Brain microvascular endothelial cell (primary cell): Measurements from ENCODE around the gene EMP1.

Experiments used
- DNase-seq: peaks from one replicate; pipeline ENCODE4 v3.0.0-alpha.2; 2020
- H3K27ac ChIP-seq: fragments of 250-450 bp; sonication (Bioruptor Pico); 2 replicates; pipeline ENCODE4 v1.5.1; 2020; ENCODE audit warnings: mild to moderate bottlenecking, moderate library complexity
- H3K27me3 ChIP-seq: fragments of 250-450 bp; sonication (Bioruptor Pico); replicated peaks from 2 replicates; pipeline ENCODE4 v1.5.1; 2020; ENCODE audit warnings: mild to moderate bottlenecking
- H3K36me3 ChIP-seq: fragments of 250-450 bp; sonication (Bioruptor Pico); replicated peaks from 2 replicates; pipeline ENCODE4 v1.5.1; 2020; ENCODE audit warnings: mild to moderate bottlenecking
- H3K4me3 ChIP-seq: 2 replicates; pipeline ENCODE4 v1.5.1; 2011; ENCODE audit warnings: low read depth, mild to moderate bottlenecking, control low read depth, low read length, moderate library complexity
- in situ Hi-C: cut with HindIII; loops from 2 replicates; pipeline ENCODE4 v1.10.0; 2017; ENCODE audit warnings: low sequenced_read_pairs, low pct_ligation_motif_present
- TF ChIP-seq, protein P1 (sequence below): IDR thresholded peaks from 2 replicates; pipeline ENCODE4 v1.5.1; 2011; ENCODE audit warnings: low read depth, mild to moderate bottlenecking, moderate library complexity, low read length, control low read depth, inconsistent platforms; ENCODE audit errors: missing control alignments

Gene EMP1

GRCh38 chr12:13241833-13242488 is 45.4 kb downstream of the EMP1 start:
- in situ Hi-C loops, result no loop called here
- H3K27me3 ChIP-seq, result no peaks in the 10 kb centered on the region
- TF ChIP-seq, protein P1, sequence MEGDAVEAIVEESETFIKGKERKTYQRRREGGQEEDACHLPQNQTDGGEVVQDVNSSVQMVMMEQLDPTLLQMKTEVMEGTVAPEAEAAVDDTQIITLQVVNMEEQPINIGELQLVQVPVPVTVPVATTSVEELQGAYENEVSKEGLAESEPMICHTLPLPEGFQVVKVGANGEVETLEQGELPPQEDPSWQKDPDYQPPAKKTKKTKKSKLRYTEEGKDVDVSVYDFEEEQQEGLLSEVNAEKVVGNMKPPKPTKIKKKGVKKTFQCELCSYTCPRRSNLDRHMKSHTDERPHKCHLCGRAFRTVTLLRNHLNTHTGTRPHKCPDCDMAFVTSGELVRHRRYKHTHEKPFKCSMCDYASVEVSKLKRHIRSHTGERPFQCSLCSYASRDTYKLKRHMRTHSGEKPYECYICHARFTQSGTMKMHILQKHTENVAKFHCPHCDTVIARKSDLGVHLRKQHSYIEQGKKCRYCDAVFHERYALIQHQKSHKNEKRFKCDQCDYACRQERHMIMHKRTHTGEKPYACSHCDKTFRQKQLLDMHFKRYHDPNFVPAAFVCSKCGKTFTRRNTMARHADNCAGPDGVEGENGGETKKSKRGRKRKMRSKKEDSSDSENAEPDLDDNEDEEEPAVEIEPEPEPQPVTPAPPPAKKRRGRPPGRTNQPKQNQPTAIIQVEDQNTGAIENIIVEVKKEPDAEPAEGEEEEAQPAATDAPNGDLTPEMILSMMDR, result no peak
- H3K27ac ChIP-seq, result no peak overlapping the region
- DNase-seq, result no peak
- no peaks in the 10 kb centered on the region for H3K36me3 ChIP-seq
- H3K4me3 ChIP-seq, result no peak overlapping the region

DNA sequence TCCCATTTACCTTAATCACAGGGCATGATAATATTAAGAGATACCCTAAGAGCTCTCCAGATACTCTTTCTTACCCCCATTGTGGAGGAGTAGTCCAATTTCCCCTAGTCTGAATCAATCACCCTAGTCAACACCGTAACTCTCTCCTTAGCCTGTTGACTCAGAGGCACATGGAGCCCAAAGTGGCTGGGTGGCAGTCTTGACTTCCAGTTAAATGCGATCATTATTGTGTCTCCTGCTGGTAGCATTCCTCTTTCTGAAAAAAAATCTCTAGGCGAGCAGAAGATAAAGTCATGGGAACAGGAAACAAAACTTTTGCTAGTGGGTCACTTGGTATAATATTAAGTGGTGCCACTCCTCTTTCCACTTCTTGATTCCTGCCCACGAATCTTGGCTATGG is 46.4 kb downstream of the EMP1 start:
- no peak overlapping the region for H3K27ac ChIP-seq
- in situ Hi-C loops, result no loop called here
- H3K4me3 ChIP-seq, result no peak overlapping the region
- H3K36me3 ChIP-seq, result no peaks in the 10 kb centered on the region
- DNase-seq, result no peak
- no peaks in the 10 kb centered on the region for H3K27me3 ChIP-seq
- TF ChIP-seq, protein P1, result no peak

DNA sequence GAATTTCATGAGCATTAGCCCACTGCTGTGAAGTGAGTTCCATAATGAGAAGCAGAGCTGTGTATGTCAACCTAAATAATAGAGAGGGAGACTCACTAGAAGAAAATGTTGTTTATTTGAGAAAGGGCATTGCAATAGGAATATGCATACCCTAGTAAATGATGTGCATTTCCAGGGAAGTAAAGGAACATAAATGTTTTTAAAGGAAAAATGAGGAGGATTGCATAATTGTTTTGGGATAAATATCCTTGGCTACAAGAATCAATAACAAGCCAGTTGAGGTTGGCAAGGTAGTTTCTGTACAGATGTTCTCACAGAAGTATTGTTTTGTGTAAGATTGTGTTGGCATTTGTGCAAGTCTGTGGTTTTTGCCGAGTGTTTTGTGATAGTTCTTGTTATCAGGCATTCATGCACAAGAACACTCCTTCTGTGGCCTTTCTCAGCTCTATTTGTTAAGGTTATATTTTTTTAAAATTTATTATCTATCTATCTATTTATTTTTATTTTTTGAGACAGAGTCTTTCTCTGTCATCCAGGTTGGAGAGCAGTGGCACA is 47.1 kb downstream of the EMP1 start:
- TF ChIP-seq, protein P1, result no peak
- no peaks in the 10 kb centered on the region for H3K36me3 ChIP-seq
- no peak overlapping the region for H3K4me3 ChIP-seq
- no peak overlapping the region for H3K27ac ChIP-seq
- H3K27me3 ChIP-seq, result no peaks in the 10 kb centered on the region
- no peak for DNase-seq
- in situ Hi-C loops, result no loop called here

DNA sequence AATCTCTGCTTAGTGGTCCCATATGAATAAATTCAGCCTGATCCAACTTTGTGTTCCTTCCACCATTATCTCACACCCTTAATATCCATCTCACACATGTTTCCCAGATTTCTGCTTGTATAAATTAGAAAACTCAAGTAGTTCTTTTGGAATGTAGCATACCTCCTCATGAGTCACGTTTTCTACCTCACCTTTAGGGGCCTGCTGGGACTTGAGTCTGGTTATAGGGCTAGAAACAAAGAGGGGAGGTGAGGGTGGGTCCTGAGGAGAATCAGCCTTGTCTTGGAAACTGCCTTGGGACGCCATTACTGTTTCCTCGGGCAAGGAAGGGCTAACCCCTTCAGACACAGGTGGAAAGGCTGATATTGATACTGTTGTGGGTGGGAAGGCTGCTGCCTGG is 51.1 kb downstream of the EMP1 start:
- in situ Hi-C loops, result no loop called here
- no peak overlapping the region for H3K27ac ChIP-seq
- H3K27me3 ChIP-seq, result no peaks in the 10 kb centered on the region
- H3K36me3 ChIP-seq, result no peaks in the 10 kb centered on the region
- DNase-seq, result no peak
- no peak overlapping the region for H3K4me3 ChIP-seq
- TF ChIP-seq, protein P1, result no peak

- in situ Hi-C loops, result no loop called here
- no peak for DNase-seq
- no peaks in the 10 kb centered on the region for H3K27me3 ChIP-seq
- TF ChIP-seq, protein P1, result no peak
- H3K27ac ChIP-seq, result no peak overlapping the region
- H3K36me3 ChIP-seq, result no peaks in the 10 kb centered on the region
- no peak overlapping the region for H3K4me3 ChIP-seq
These were observed 52.4 kb downstream of the EMP1 start for GRCh38 chr12:13248964-13249363.

- Histone ChIP-seq H3K4me3 (no peak overlapping the region), H3K27ac (no peak overlapping the region), H3K36me3 (no peaks in the 10 kb centered on the region), H3K27me3 (no peaks in the 10 kb centered on the region)
- TF ChIP-seq, protein P1, result no peak
- peak; percentile 56 for DNase-seq
- in situ Hi-C loops, result no loop called here
These were observed 53.9 kb downstream of the EMP1 start for GRCh38 chr12:13250416-13250815.
